CD4-positive, alpha-beta T cell treated with Interleukin-17A for 4 hours (primary cell): ENCODE measurements around the gene OR8B4.
"Not testable (repeated sequence)": the region's sequence is repeated elsewhere in the genome, so short reads cannot be mapped to it uniquely, and the experiment has no call there.

Source experiments
- DNase-seq: peaks from one replicate; pipeline ENCODE4 v3.0.0-alpha.2; 2020; ENCODE audit warnings: mixed read lengths

The OR8B4 gene

GRCh38 chr11:124424384-124424921 is at the start of gene OR8B4:
Gene OR8B4, minus strand, starts transcription at chr11:124424871. Its CDS starts 0 bp downstream, at chr11:124424871.
- no peak for DNase-seq

GRCh38 chr11:124474079-124474478 is 49.4 kb upstream of the OR8B4 start:
- DNase-seq, result no peak

- no peak for DNase-seq
Measured at GRCh38 chr11:124473476-124473875, 48.8 kb upstream of the OR8B4 start.

- DNase-seq, result no peak
Measured at GRCh38 chr11:124470561-124471227, 46.0 kb upstream of the OR8B4 start.

GRCh38 chr11:124467381-124467927 is 42.8 kb upstream of the OR8B4 start:
- DNase-seq, result no peak

GRCh38 chr11:124465368-124465767 is 40.7 kb upstream of the OR8B4 start:
- DNase-seq, result no peak

- DNase-seq, result no peak
Measured at GRCh38 chr11:124463990-124464389, 39.3 kb upstream of the OR8B4 start.

GRCh38 chr11:124463324-124463723 is 38.7 kb upstream of the OR8B4 start:
- DNase-seq, result no peak

- DNase-seq, result no peak
Measured at GRCh38 chr11:124460459-124460858, 35.8 kb upstream of the OR8B4 start.

- DNase-seq, result not testable (repeated sequence)
Measured at GRCh38 chr11:124459379-124459778, 34.7 kb upstream of the OR8B4 start.

GRCh38 chr11:124454552-124454951 is 29.9 kb upstream of the OR8B4 start:
- no peak for DNase-seq

GRCh38 chr11:124446916-124447315 is 22.2 kb upstream of the OR8B4 start:
- no peak for DNase-seq

GRCh38 chr11:124445646-124446150 is 21.0 kb upstream of the OR8B4 start, which contains the start of gene OR8B8:
Gene OR8B8, minus strand, starts transcription at chr11:124445696. Its CDS starts 4,611 bp downstream, at chr11:124441085.
- DNase-seq, result no peak

GRCh38 chr11:124442847-124443246 is 18.2 kb upstream of the OR8B4 start:
- DNase-seq, result no peak

- DNase-seq, result no peak
Measured at GRCh38 chr11:124442442-124442841, 17.8 kb upstream of the OR8B4 start.

- DNase-seq, result no peak
Measured at GRCh38 chr11:124441519-124441918, 16.8 kb upstream of the OR8B4 start.

- no peak for DNase-seq
Measured at GRCh38 chr11:124441081-124441480, 16.4 kb upstream of the OR8B4 start.

- DNase-seq, result no peak
Measured at GRCh38 chr11:124440608-124441007, 15.9 kb upstream of the OR8B4 start.

GRCh38 chr11:124434699-124435098 is 10.0 kb upstream of the OR8B4 start:
- no peak for DNase-seq

GRCh38 chr11:124429599-124429998 is 4.9 kb upstream of the OR8B4 start:
- DNase-seq, result no peak

- no peak for DNase-seq
Measured at GRCh38 chr11:124421043-124421442, 3.6 kb downstream of the OR8B4 start.

- DNase-seq, result no peak
Measured at GRCh38 chr11:124415356-124415923, 9.2 kb downstream of the OR8B4 start.

GRCh38 chr11:124409906-124410305 is 14.8 kb downstream of the OR8B4 start:
- DNase-seq, result no peak

GRCh38 chr11:124405581-124405980 is 19.1 kb downstream of the OR8B4 start:
- no peak for DNase-seq
